Dermis microvascular lymphatic vessel endothelial cell (primary cell): ENCODE results near the gene HP1BP3. TPM values are rescaled to one million over a fixed set of nuclear protein-coding genes. Genes with fewer than 3 reads are reported as not detected.

Experiments
- DNase-seq, 2 donors: peaks; one replicate each; pipeline versions ENCODE4 v3.0.0 to v3.0.0-alpha.2; 2010; ENCODE audit warnings: low read depth in 2 of 2
- total RNA-seq: library from RNA; depleted of rRNA; stranded (reverse); fragments of >200 nt; gene quantifications from 2 replicates; pipeline ENCODE4 v1.2.1, GENCODE V29; 2014

HP1BP3 gene
- total RNA-seq, 1 donor from 2014 or later = 150 TPM

DNA sequence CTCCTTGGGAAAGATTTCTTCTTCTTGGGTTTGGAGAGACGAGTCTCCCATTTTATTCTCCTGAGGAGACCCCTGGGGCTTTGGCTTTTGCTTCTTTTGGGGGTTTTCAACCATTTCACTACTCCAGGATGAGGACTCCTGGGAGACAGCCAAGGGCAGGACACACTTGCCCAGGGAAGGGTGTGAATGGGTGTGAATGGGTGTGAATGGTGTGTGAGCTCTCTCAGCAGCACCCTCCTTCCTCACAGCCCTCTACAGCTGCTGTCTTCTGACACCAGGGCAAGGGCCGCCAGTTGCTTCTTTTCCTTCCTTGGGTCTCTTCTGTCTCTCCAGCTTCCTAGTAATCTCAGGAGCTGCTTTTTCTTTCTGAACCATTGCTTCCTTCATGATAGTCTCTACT is 93.5 kb downstream of the HP1BP3 start:
- DNase-seq = no peak

Other genes with a start within 250 kb of the HP1BP3 start
- gene FAM43B, start 234.7 kb downstream of the HP1BP3 start, total RNA-seq = under 0.01 TPM in 1 of 2 replicates, not detected in the other
- 1.2 and 4.4 TPM in 2 replicates for gene CDA, start 198.2 kb downstream of the HP1BP3 start, total RNA-seq
- 53.4 and 100 TPM in 2 replicates for gene PINK1, start 153.8 kb downstream of the HP1BP3 start, total RNA-seq
- 302 and 328 TPM in 2 replicates for gene DDOST, start 125.9 kb downstream of the HP1BP3 start, total RNA-seq
- 22.0 and 24.0 TPM in 2 replicates for gene KIF17, start 69.3 kb downstream of the HP1BP3 start, total RNA-seq
- 0.25 and 0.26 TPM in 2 replicates for gene SH2D5, start 54.6 kb downstream of the HP1BP3 start, total RNA-seq